Loucy (cell line): ENCODE measurements around the gene PLEKHH1.

Experiments used
- H2AFZ ChIP-seq: fragments of 200-600 bp; sonication (generic); 2 replicates; pipeline ENCODE4 v1.6.0; 2016; ENCODE audit warnings: antibody characterized with exemption, mild to moderate bottlenecking, low read length, moderate library complexity
- H3F3A ChIP-seq: fragments of 200-600 bp; 2 replicates; pipeline ENCODE4 v1.6.0; 2016; ENCODE audit warnings: antibody characterized with exemption, low read depth, mild to moderate bottlenecking
- H3K27me3 ChIP-seq: fragments of 200-600 bp; sonication (generic); 2 replicates; pipeline ENCODE4 v1.6.1; 2014; ENCODE audit warnings: low read length, mild to moderate bottlenecking; ENCODE audit not compliant: insufficient read depth, poor library complexity, severe bottlenecking
- H3K36me3 ChIP-seq: fragments of 200-600 bp; sonication (generic); 2 replicates; pipeline ENCODE4 v1.6.1; 2016; ENCODE audit warnings: low read length; ENCODE audit not compliant: insufficient read depth
- H3K4me1 ChIP-seq: fragments of 200-600 bp; sonication (generic); 2 replicates; pipeline ENCODE4 v1.5.1; 2014; ENCODE audit warnings: low read length, mild to moderate bottlenecking; ENCODE audit not compliant: insufficient read depth, poor library complexity, severe bottlenecking
- H3K4me2 ChIP-seq: fragments of 200-600 bp; sonication (generic); 2 replicates; pipeline ENCODE4 v1.6.0; 2014; ENCODE audit warnings: antibody characterized with exemption, low read length, low read depth, mild to moderate bottlenecking; ENCODE audit not compliant: poor library complexity, severe bottlenecking
- H3K4me3 ChIP-seq: fragments of 200-600 bp; sonication (generic); 2 replicates; pipeline ENCODE4 v1.5.1; 2014; ENCODE audit warnings: low read length, mild to moderate bottlenecking, mixed read lengths; ENCODE audit not compliant: poor library complexity, severe bottlenecking
- H3K79me2 ChIP-seq: fragments of 200-600 bp; sonication (generic); 2 replicates; pipeline ENCODE4 v1.6.1; 2014; ENCODE audit warnings: low read length; ENCODE audit not compliant: insufficient read depth
- H3K9ac ChIP-seq: fragments of 200-600 bp; sonication (generic); 2 replicates; pipeline ENCODE4 v1.6.0; 2014; ENCODE audit warnings: mild to moderate bottlenecking, low read depth, low read length, moderate library complexity; ENCODE audit not compliant: poor library complexity, severe bottlenecking
- H3K9me2 ChIP-seq: fragments of 200-600 bp; sonication (generic); replicated peaks from 2 replicates; pipeline ENCODE4 v1.6.1; 2016; ENCODE audit warnings: low read depth, low read length, mixed read lengths
- H3K9me3 ChIP-seq: fragments of 200-600 bp; sonication (generic); 2 replicates; pipeline ENCODE4 v1.6.1; 2014; ENCODE audit warnings: mild to moderate bottlenecking, antibody characterized with exemption, low read length, low read depth; ENCODE audit not compliant: insufficient read depth
- H4K20me1 ChIP-seq: fragments of 200-600 bp; sonication (generic); 2 replicates; pipeline ENCODE4 v1.6.0; 2014; ENCODE audit warnings: antibody characterized with exemption, low read length, mild to moderate bottlenecking; ENCODE audit not compliant: insufficient read depth, poor library complexity, severe bottlenecking
- CTCF ChIP-seq: fragments of 200-600 bp; sonication (generic); conservative IDR thresholded peaks from 2 replicates; pipeline ENCODE4 v1.5.1; 2014; ENCODE audit warnings: mild to moderate bottlenecking, antibody characterized with exemption, low read length
- EZH2phosphoT487 ChIP-seq: fragments of 200-600 bp; IDR thresholded peaks from 2 replicates; pipeline ENCODE4 v1.6.1; 2018; ENCODE audit warnings: antibody characterized with exemption, mild to moderate bottlenecking, moderate library complexity, borderline replicate concordance

Gene PLEKHH1

GRCh38 chr14:67490196-67490595 lies 42.9 kb upstream of the PLEKHH1 start:
- Histone ChIP-seq H3K27me3 (no peaks in the 10 kb centered on the region), H3F3A (no peaks in the 10 kb centered on the region), H3K4me2 (no peak overlapping the region), H3K4me1 (peaks cover 32% of the 10 kb centered on the region), H3K79me2 (peaks cover 17% of the 10 kb centered on the region), H3K9me2 (no peaks in the 10 kb centered on the region), H3K36me3 (no peaks in the 10 kb centered on the region; the same call in 1 of the 2 replicates), H4K20me1 (no peaks in the 10 kb centered on the region), H3K9me3 (no peaks in the 10 kb centered on the region), H2AFZ (peak overlapping the region; percentile 45), H3K9ac (no peak overlapping the region), H3K4me3 (no peak overlapping the region)
- no peak for TF ChIP-seq EZH2phosphoT487
- no peak for TF ChIP-seq CTCF

GRCh38 chr14:67491285-67491684 lies 41.8 kb upstream of the PLEKHH1 start:
- H3K4me2 ChIP-seq: no peak overlapping the region
- peaks cover 23% of the 10 kb centered on the region for H3K4me1 ChIP-seq
- no peak overlapping the region for H3K4me3 ChIP-seq
- H3K9me2 ChIP-seq: no peaks in the 10 kb centered on the region
- H3K27me3 ChIP-seq: no peaks in the 10 kb centered on the region
- no peaks in the 10 kb centered on the region for H4K20me1 ChIP-seq
- H2AFZ ChIP-seq: no peak overlapping the region
- no peak for TF ChIP-seq EZH2phosphoT487
- no peak for TF ChIP-seq CTCF
- H3K79me2 ChIP-seq: peaks cover 17% of the 10 kb centered on the region
- H3K9me3 ChIP-seq: no peaks in the 10 kb centered on the region
- no peaks in the 10 kb centered on the region for H3F3A ChIP-seq
- H3K9ac ChIP-seq: no peak overlapping the region
- H3K36me3 ChIP-seq: no peaks in the 10 kb centered on the region; the same call in 1 of the 2 replicates

GRCh38 chr14:67491741-67492507 lies 41.2 kb upstream of the PLEKHH1 start:
- no peaks in the 10 kb centered on the region for H3K36me3 ChIP-seq
- peaks cover 13% of the 10 kb centered on the region for H3K79me2 ChIP-seq
- peaks cover 20% of the 10 kb centered on the region for H3K4me1 ChIP-seq
- H3K27me3 ChIP-seq: no peaks in the 10 kb centered on the region
- no peak overlapping the region for H3K4me2 ChIP-seq
- H2AFZ ChIP-seq: no peak overlapping the region
- H3K9me2 ChIP-seq: no peaks in the 10 kb centered on the region
- no peaks in the 10 kb centered on the region for H3K9me3 ChIP-seq
- H3F3A ChIP-seq: no peaks in the 10 kb centered on the region
- no peak for TF ChIP-seq EZH2phosphoT487
- H3K4me3 ChIP-seq: no peak overlapping the region
- H3K9ac ChIP-seq: no peak overlapping the region
- H4K20me1 ChIP-seq: no peaks in the 10 kb centered on the region

- TF ChIP-seq EZH2phosphoT487 (no peak), CTCF (no peak)
- peaks cover 14% of the 10 kb centered on the region for H3K4me1 ChIP-seq
- no peak overlapping the region for H3K9ac ChIP-seq
- H4K20me1 ChIP-seq: no peaks in the 10 kb centered on the region
- no peaks in the 10 kb centered on the region for H3K9me3 ChIP-seq
- H3K27me3 ChIP-seq: no peaks in the 10 kb centered on the region
- H3K4me3 ChIP-seq: no peak overlapping the region
- peaks cover 6% of the 10 kb centered on the region for H3K79me2 ChIP-seq
- H3K9me2 ChIP-seq: no peaks in the 10 kb centered on the region
- H3K36me3 ChIP-seq: no peaks in the 10 kb centered on the region
- H2AFZ ChIP-seq: no peak overlapping the region
- no peaks in the 10 kb centered on the region for H3F3A ChIP-seq
- no peak overlapping the region for H3K4me2 ChIP-seq
Observed at GRCh38 chr14:67492538-67492937, 40.6 kb upstream of the PLEKHH1 start.
